PC-9 (cell line): ENCODE results near the gene CCDC134. TPM values are rescaled to one million over a fixed set of nuclear protein-coding genes. Genes with fewer than 3 reads are reported as not detected.

Experiments
- BruUV-seq: library from RNA; stranded (reverse); fragments of 400-500 nt; replicated peaks from 2 replicates; lab custom pipeline; 2021; lab: Mats Ljungman, UMichigan
- CTCF ChIA-PET: fragments of 300-600 bp; sonication (Branson Sonifier 250); formaldehyde crosslinking; loops from one replicate; lab custom pipeline; 2022; ENCODE audit warnings: antibody characterized with exemption; lab: Charles Lee
- POLR2A ChIA-PET: fragments of 300-600 bp; sonication (Branson Sonifier 250); formaldehyde crosslinking; loops from one replicate; lab custom pipeline; 2022; ENCODE audit warnings: antibody characterized with exemption; ENCODE audit not compliant: unreplicated experiment; lab: Charles Lee
- DNase-seq, 2 experiments: peaks; one replicate each; pipeline versions ENCODE4 v3.0.0 to v3.0.0-alpha.2; 2015 to 2022; ENCODE audit warnings: mixed read lengths in 1 of 2
- H2AFZ ChIP-seq: fragments of 200-600 bp; sonication (generic); 2 replicates; pipeline ENCODE4 v1.8.1; 2017; ENCODE audit warnings: antibody characterized with exemption
- H3F3A ChIP-seq: fragments of 200-600 bp; sonication (generic); 2 replicates; pipeline ENCODE4 v1.8.1; 2017; ENCODE audit warnings: antibody characterized with exemption, mild to moderate bottlenecking, low read depth; ENCODE audit not compliant: insufficient read depth
- H3K27ac ChIP-seq: fragments of 200-600 bp; sonication (generic); 2 replicates; pipeline ENCODE4 v1.6.1; 2016; ENCODE audit warnings: mixed run types
- H3K27me3 ChIP-seq: fragments of 200-600 bp; sonication (generic); 2 replicates; pipeline ENCODE4 v1.6.1; 2016; ENCODE audit warnings: low read depth, mixed run types; ENCODE audit not compliant: insufficient read depth
- H3K36me3 ChIP-seq: fragments of 200-600 bp; sonication (generic); 2 replicates; pipeline ENCODE4 v1.6.1; 2016; ENCODE audit warnings: low read depth, mixed run types
- H3K4me1 ChIP-seq: fragments of 200-600 bp; sonication (generic); replicated peaks from 2 replicates; pipeline ENCODE4 v1.6.1; 2016; ENCODE audit warnings: mixed run types; ENCODE audit not compliant: insufficient read depth
- H3K4me2 ChIP-seq: fragments of 200-600 bp; sonication (generic); 2 replicates; pipeline ENCODE4 v1.6.1; 2017; ENCODE audit warnings: mixed run types
- H3K4me3 ChIP-seq: fragments of 200-600 bp; sonication (generic); 2 replicates; pipeline ENCODE4 v1.6.1; 2016; ENCODE audit warnings: mixed run types
- H3K79me2 ChIP-seq: fragments of 200-600 bp; sonication (generic); 2 replicates; pipeline ENCODE4 v1.6.1; 2017; ENCODE audit warnings: low read depth, mixed run types
- H3K9me2 ChIP-seq: fragments of 200-600 bp; sonication (generic); 2 replicates; pipeline ENCODE4 v1.8.1; 2017; ENCODE audit warnings: mild to moderate bottlenecking; ENCODE audit not compliant: insufficient read depth
- H3K9me3 ChIP-seq: fragments of 200-600 bp; sonication (generic); 2 replicates; pipeline ENCODE4 v1.8.1; 2016; ENCODE audit warnings: low read depth; ENCODE audit not compliant: insufficient read depth
- H4K20me1 ChIP-seq: fragments of 200-600 bp; sonication (generic); 2 replicates; pipeline ENCODE4 v1.8.1; 2017; ENCODE audit not compliant: insufficient read depth
- CTCF ChIP-seq: fragments of 200-600 bp; sonication (generic); conservative IDR thresholded peaks from 2 replicates; pipeline ENCODE4 v1.6.1; 2017; ENCODE audit warnings: mixed run types, antibody characterized with exemption, mild to moderate bottlenecking, moderate library complexity
- EZH2 ChIP-seq: fragments of 200-600 bp; sonication (generic); IDR thresholded peaks from 2 replicates; pipeline ENCODE4 v1.8.0; 2017; ENCODE audit warnings: antibody characterized with exemption, low read depth
- intact Hi-C: fragments of 100-400 bp; cut with micrococcal nuclease; formaldehyde crosslinking; loops from one replicate; pipeline ENCODE4 v1.10.0; 2022; ENCODE audit not compliant: unreplicated experiment
- total RNA-seq: library from RNA; stranded (reverse); gene quantifications from 2 replicates; pipeline ENCODE4 v1.2.3, GENCODE V29; 2021

CCDC134 gene
- total RNA-seq, 1 experiment from 2014 or later = 29.0 TPM

GRCh38 chr22:41799486-41800347 is 762 bp upstream of the CCDC134 start:
- Histone ChIP-seq H3K27me3 (no peaks in the 10 kb centered on the region), H3K27ac (peak overlapping the region; percentile 46), H3K4me1 (peaks cover 27% of the 10 kb centered on the region), H4K20me1 (no peaks in the 10 kb centered on the region), H3K9me2 (no peaks in the 10 kb centered on the region), H2AFZ (peak overlapping the region; percentile 96), H3K4me3 (peak overlapping the region; percentile 71), H3K36me3 (no peaks in the 10 kb centered on the region), H3K4me2 (peak overlapping the region; percentile 89), H3K79me2 (peaks cover 37% of the 10 kb centered on the region), H3K9me3 (no peaks in the 10 kb centered on the region), H3F3A (peaks cover 9% of the 10 kb centered on the region; the same call in 1 of the 2 replicates)
- intact Hi-C loops = loop anchor here (1.0 to 2.0 kb wide), 3 partner anchors 33 to 133 kb away; no protein-coding TSS in a partner anchor
- no peak for TF ChIP-seq EZH2
- TF ChIP-seq CTCF = no peak
- TSS peak; percentile 72 for BruUV-seq
- ChIA-PET CTCF (interaction anchor here (0.6 to 3.3 kb wide), 6 partner anchors 32 to 133 kb away, joined by 3 to 19 read pairs (median 8); no protein-coding TSS in a partner anchor), POLR2A (interaction anchor here (0.5 to 1.3 kb wide), 8 partner anchors 27 to 355 kb away, joined by 3 to 9 read pairs (median 4); no protein-coding TSS in a partner anchor)
- DNase-seq = no peak

GRCh38 chr22:41801147-41801819 is 804 bp downstream of the CCDC134 start:
- POLR2A ChIA-PET = interaction anchor here (0.5 to 1.0 kb wide), 10 partner anchors 23 to 160 kb away, joined by 3 to 19 read pairs (median 3); partner anchors contain the start of gene SREBF2
- DNase-seq = no peak
- H3K9me3 ChIP-seq = no peaks in the 10 kb centered on the region
- H3K4me1 ChIP-seq = peaks cover 27% of the 10 kb centered on the region
- intact Hi-C loops = loop anchor here (1.0 to 2.0 kb wide), 3 partner anchors 54 to 134 kb away; no protein-coding TSS in a partner anchor
- peak overlapping the region; percentile 71 for H3K4me3 ChIP-seq
- no peaks in the 10 kb centered on the region for H3K27me3 ChIP-seq
- peaks cover 9% of the 10 kb centered on the region; the same call in 1 of the 2 replicates for H3F3A ChIP-seq
- TF ChIP-seq EZH2 (no peak), CTCF (no peak)
- H3K4me2 ChIP-seq = peak overlapping the region; percentile 89
- no TSS peak for BruUV-seq
- peak overlapping the region; percentile 46 for H3K27ac ChIP-seq
- no peaks in the 10 kb centered on the region for H4K20me1 ChIP-seq
- H3K79me2 ChIP-seq = peaks cover 50% of the 10 kb centered on the region
- CTCF ChIA-PET = interaction anchor here (0.7 to 3.3 kb wide), 4 partner anchors 29 to 134 kb away, joined by 3 to 19 read pairs (median 12); no protein-coding TSS in a partner anchor
- peak overlapping the region; percentile 96 for H2AFZ ChIP-seq
- no peaks in the 10 kb centered on the region for H3K9me2 ChIP-seq
- H3K36me3 ChIP-seq = no peaks in the 10 kb centered on the region

- H3K27me3 ChIP-seq = no peaks in the 10 kb centered on the region
- peak overlapping the region; percentile 89 for H3K4me2 ChIP-seq
- H3K4me1 ChIP-seq = peaks cover 27% of the 10 kb centered on the region
- intact Hi-C loops = loop anchor here (1.0 to 2.0 kb wide), 3 partner anchors 55 to 135 kb away; no protein-coding TSS in a partner anchor
- peaks cover 56% of the 10 kb centered on the region for H3K79me2 ChIP-seq
- H3K9me3 ChIP-seq = no peaks in the 10 kb centered on the region
- no peaks in the 10 kb centered on the region for H3K9me2 ChIP-seq
- H4K20me1 ChIP-seq = no peaks in the 10 kb centered on the region
- 0 out of 2 replicates have a peak overlapping the region, but pooled peaks have one; percentile 46 for H3K27ac ChIP-seq
- no peak for TF ChIP-seq CTCF
- TF ChIP-seq EZH2 = no peak
- CTCF ChIA-PET = no interaction called here
- peak overlapping the region; percentile 71 for H3K4me3 ChIP-seq
- POLR2A ChIA-PET = interaction anchor here (0.7 kb wide), 1 partner anchor 34 kb away, joined by 3 read pairs; no protein-coding TSS in a partner anchor
- no peak overlapping the region for H2AFZ ChIP-seq
- H3K36me3 ChIP-seq = 0 out of 2 replicates have a peak, but pooled peaks cover 4% of the 10 kb centered on the region
- no peak for DNase-seq
- no TSS peak for BruUV-seq
- peaks cover 9% of the 10 kb centered on the region; the same call in 1 of the 2 replicates for H3F3A ChIP-seq
Measured at GRCh38 chr22:41801886-41802285, 1.4 kb downstream of the CCDC134 start.
